Hepatocyte (in vitro differentiated cells): Measurements from ENCODE around the gene HSPA1A.
"Not testable (repeated sequence)": the region's sequence is repeated elsewhere in the genome, so short reads cannot be mapped to it uniquely, and the experiment has no call there.

ENCODE experiments used
- EZH2 ChIP-seq: fragments of 200-600 bp; sonication (generic); IDR thresholded peaks from 2 replicates; pipeline ENCODE4 v1.6.1; 2016; ENCODE audit warnings: antibody characterized with exemption, mild to moderate bottlenecking, borderline replicate concordance
- EZH2phosphoT487 ChIP-seq: fragments of 200-600 bp; sonication (generic); IDR thresholded peaks from one replicate; pipeline ENCODE4 v1.6.1; 2018; ENCODE audit warnings: antibody characterized with exemption, mild to moderate bottlenecking, low read depth, moderate library complexity; ENCODE audit not compliant: unreplicated experiment, severe bottlenecking
- TF ChIP-seq, protein P1 (sequence below): fragments of 200-600 bp; sonication (generic); IDR thresholded peaks from 2 replicates; pipeline ENCODE4 v1.5.1; 2016; ENCODE audit warnings: antibody characterized with exemption, mild to moderate bottlenecking; ENCODE audit not compliant: poor library complexity

DNA sequence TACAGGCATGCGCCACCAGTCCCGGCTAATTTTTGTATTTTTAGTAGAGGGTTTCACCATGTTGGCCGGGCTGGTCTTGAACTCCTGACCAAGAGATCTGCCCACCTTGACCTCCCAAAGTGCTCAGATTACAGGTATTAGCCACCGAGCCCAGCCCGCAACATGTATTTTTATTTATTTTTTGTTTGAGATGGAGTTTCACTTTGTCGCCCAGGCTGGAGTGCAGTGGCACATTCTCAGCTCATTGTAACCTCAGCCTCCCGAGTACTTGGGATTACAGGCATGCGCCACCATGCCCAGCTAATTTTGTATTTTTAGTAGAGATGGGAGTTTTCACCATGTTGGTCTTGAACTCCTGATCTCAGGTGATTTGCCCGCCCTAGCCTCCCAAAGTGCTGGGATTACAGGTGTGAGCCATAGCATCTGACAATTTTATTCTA is 22.8 kb downstream of the HSPA1A start:
- TF ChIP-seq, protein P1, sequence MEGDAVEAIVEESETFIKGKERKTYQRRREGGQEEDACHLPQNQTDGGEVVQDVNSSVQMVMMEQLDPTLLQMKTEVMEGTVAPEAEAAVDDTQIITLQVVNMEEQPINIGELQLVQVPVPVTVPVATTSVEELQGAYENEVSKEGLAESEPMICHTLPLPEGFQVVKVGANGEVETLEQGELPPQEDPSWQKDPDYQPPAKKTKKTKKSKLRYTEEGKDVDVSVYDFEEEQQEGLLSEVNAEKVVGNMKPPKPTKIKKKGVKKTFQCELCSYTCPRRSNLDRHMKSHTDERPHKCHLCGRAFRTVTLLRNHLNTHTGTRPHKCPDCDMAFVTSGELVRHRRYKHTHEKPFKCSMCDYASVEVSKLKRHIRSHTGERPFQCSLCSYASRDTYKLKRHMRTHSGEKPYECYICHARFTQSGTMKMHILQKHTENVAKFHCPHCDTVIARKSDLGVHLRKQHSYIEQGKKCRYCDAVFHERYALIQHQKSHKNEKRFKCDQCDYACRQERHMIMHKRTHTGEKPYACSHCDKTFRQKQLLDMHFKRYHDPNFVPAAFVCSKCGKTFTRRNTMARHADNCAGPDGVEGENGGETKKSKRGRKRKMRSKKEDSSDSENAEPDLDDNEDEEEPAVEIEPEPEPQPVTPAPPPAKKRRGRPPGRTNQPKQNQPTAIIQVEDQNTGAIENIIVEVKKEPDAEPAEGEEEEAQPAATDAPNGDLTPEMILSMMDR: not testable (repeated sequence)
- TF ChIP-seq EZH2phosphoT487, EZH2: not testable (repeated sequence)
